OCI-LY3 (cell line): ENCODE measurements around the gene DCHS2.

Experiments
- H2AFZ ChIP-seq: fragments of 200-600, 300-600 bp; shearing (Covaris generic); 2 replicates; pipeline ENCODE4 v1.6.0; 2014; ENCODE audit warnings: antibody characterized with exemption, low read depth, low read length
- H3K27ac ChIP-seq: fragments of 200-600, 300-600 bp; sonication (generic); 2 replicates; pipeline ENCODE4 v1.5.1; 2014; ENCODE audit warnings: mild to moderate bottlenecking, low read length, moderate library complexity, mixed read lengths
- H3K27me3 ChIP-seq: fragments of 200-600, 300-600 bp; sonication (generic); 2 replicates; pipeline ENCODE4 v1.6.1; 2014; ENCODE audit warnings: low read depth, low read length, mixed read lengths
- H3K36me3 ChIP-seq: fragments of 200-600, 300-600 bp; sonication (generic); replicated peaks from 2 replicates; pipeline ENCODE3; 2014; ENCODE audit warnings: low read depth, low read length, mixed read lengths
- H3K4me1 ChIP-seq: fragments of 300-600, 200-600 bp; sonication (generic); 2 replicates; pipeline ENCODE4 v1.6.1; 2014; ENCODE audit warnings: low read length, mixed read lengths
- H3K4me2 ChIP-seq: fragments of 200-600, 300-600 bp; sonication (generic); 2 replicates; pipeline ENCODE4 v1.6.1; 2014; ENCODE audit warnings: low read length, mixed read lengths
- H3K4me3 ChIP-seq: fragments of 300-600, 200-600 bp; sonication (generic); 2 replicates; pipeline ENCODE4 v1.5.1; 2014; ENCODE audit warnings: antibody characterized with exemption, mild to moderate bottlenecking, low read length, moderate library complexity
- H3K79me2 ChIP-seq: fragments of 300-600, 200-600 bp; shearing (Covaris generic); 2 replicates; pipeline ENCODE4 v1.6.1; 2014; ENCODE audit warnings: mild to moderate bottlenecking, low read length, mixed read lengths
- H3K9ac ChIP-seq: fragments of 300-600, 200-600 bp; shearing (Covaris generic); 2 replicates; pipeline ENCODE4 v1.6.0; 2014; ENCODE audit warnings: mild to moderate bottlenecking, low read length, moderate library complexity
- H3K9me3 ChIP-seq: fragments of 200-600, 300-600 bp; shearing (Covaris generic); 2 replicates; pipeline ENCODE4 v1.6.1; 2014; ENCODE audit warnings: low read length, mixed read lengths; ENCODE audit not compliant: insufficient read depth
- H4K20me1 ChIP-seq: fragments of 200-600, 300-600 bp; sonication (generic); 2 replicates; pipeline ENCODE4 v1.6.1; 2016; ENCODE audit warnings: low read length, mixed read lengths; ENCODE audit not compliant: insufficient read depth
- EZH2phosphoT487 ChIP-seq: fragments of 200-600 bp; shearing (Covaris generic); IDR thresholded peaks from 2 replicates; pipeline ENCODE4 v1.6.1; 2018; ENCODE audit warnings: antibody characterized with exemption, mixed run types, low read depth
- TF ChIP-seq, protein P1 (sequence below): fragments of 200-600, 300-600 bp; sonication (generic); IDR thresholded peaks from 2 replicates; pipeline ENCODE4 v1.5.1; 2014; ENCODE audit warnings: antibody characterized with exemption, low read length, low read depth

Gene DCHS2, protein sequence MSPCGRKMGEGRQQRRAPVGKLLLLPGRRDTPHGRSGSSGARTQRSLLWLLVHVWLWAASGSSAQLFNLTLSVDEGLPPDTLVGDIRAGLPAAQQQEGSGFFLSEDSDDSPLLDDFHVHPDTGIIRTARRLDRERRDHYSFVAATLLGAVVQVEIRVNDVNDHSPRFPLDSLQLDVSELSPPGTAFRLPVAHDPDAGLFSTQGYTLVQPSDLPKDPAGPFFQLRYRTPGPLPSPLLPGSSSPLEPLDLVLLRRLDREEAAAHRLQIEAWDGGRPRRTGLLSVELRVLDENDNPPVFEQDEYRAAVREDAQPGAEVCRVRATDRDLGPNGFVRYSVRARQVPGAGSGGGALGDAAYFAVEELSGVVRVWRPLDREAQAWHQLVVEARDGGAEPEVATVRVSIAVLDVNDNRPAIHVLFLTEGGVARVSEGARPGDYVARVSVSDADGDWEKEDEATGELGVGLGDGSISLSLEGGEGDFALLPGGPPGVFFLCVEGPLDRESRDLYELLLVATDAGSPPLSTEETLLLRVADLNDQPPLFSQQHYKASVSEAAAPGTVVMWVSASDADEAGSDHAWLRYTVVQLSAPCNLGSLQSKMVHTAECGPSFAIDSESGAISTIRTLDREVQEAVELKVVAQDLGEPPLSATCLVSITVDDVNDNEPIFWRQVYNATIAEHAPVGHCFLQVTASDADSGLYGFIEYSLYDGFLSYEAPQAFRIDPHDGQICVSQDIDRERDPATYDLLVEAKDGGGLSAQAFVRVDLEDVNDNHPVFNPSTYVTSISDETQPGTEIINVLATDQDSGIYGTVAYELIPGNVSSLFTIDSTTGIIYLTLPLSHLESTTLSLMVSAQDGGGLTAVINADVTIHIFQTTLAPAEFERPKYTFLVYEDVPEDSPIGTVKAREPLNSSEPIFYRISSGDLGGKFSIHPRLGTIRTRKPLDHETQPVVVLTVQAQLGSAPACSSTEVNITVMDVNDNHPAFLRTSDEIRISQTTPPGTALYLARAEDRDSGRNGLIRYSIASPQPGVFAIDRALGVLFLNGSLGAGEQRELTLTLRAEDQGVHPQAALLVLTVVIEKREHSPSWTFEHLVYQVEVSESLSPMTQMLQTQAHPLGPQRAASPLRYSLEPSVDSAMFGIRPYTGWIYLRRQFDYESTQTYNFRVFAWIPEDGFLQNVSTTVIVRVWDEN (N-terminal part only)

DNA sequence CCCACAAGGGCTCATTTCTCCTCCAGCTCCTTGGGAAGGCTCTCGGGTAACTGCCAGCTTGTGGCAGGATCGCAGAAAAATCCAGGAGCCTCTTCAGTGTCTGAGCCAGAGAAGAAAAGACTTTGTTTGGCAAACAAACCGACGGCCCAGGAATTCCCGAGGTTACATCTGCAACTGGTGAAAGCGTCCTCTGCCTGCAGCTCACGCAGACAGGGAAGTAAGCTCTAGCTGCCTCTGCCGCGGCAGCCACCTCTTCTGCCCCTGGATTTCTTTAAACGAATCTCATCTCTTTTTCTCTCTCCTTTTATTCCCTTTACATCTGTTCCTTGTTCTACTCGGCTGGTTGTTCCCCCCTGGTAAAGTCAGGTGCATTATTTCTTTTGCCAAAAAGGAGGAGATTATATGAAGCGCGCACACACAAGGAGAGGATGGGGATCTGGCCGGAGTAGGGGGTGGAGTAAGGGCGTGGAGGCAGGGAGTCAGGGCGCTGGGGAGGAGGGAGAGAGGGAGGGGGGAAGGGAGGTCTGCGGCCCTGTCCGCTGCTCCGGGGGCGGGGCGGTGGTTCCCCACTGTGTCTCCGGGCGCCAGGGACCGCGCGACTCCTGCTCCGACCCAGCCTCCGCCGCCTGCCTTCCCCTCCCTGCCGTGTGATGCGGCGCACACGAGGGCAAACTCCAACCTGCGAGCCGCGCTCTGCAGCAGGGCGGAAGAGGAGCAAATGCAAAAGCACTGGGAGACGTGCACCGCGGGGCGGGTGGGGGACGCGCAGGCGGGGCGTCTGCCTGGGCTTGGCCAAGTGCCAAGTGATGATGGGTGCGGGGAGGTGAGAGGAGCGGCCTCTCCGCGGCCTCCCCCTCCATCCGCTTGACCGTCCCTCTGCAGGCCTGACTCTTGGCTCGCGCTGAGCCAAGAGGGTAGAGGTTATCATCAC, at the start of gene DCHS2:
Gene DCHS2, minus strand, starts transcription at position 459 of the 931 bp plus-strand sequence. Its CDS starts 444 bp downstream, at position 15.
- no peak within 1 kb of the TSS for H3K4me3 ChIP-seq
- H3K9ac ChIP-seq = no peak within 1 kb of the TSS
- H3K4me2 ChIP-seq = no peak within 1 kb of the TSS

DNA sequence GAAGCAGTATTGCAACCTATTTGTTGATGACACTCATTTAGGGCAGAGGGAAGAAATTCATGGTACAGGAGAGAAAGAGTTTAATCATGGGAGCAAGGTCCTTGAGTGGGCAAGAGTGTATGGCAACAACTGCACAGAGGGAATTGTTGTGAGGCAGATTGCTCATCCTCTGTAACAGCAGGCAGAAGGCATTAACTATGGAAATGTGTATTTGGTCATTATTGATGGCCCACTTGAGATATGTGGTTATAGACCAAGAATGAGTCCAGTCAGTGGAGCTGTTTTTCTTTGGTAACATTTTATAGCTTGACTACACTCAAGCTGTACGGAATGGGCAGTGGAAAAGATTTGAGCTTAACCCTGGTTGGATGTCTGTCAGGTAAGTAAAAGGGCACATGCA, 42.7 kb upstream of the DCHS2 start:
- no peak for TF ChIP-seq EZH2phosphoT487
- TF ChIP-seq, protein P1, sequence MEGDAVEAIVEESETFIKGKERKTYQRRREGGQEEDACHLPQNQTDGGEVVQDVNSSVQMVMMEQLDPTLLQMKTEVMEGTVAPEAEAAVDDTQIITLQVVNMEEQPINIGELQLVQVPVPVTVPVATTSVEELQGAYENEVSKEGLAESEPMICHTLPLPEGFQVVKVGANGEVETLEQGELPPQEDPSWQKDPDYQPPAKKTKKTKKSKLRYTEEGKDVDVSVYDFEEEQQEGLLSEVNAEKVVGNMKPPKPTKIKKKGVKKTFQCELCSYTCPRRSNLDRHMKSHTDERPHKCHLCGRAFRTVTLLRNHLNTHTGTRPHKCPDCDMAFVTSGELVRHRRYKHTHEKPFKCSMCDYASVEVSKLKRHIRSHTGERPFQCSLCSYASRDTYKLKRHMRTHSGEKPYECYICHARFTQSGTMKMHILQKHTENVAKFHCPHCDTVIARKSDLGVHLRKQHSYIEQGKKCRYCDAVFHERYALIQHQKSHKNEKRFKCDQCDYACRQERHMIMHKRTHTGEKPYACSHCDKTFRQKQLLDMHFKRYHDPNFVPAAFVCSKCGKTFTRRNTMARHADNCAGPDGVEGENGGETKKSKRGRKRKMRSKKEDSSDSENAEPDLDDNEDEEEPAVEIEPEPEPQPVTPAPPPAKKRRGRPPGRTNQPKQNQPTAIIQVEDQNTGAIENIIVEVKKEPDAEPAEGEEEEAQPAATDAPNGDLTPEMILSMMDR = no peak

More for the DNA sequence above, at the start of gene DCHS2:
- H3K27me3 ChIP-seq = peaks cover 25% of the 10 kb centered on the region
- no peak within 1 kb of the TSS for H2AFZ ChIP-seq
- no peaks in the 10 kb centered on the region for H3K36me3 ChIP-seq
- peaks cover 3% of the 10 kb centered on the region for H3K4me1 ChIP-seq
- H3K9me3 ChIP-seq = no peaks in the 10 kb centered on the region; the same call in 1 of the 2 replicates
- no peaks in the 10 kb centered on the region for H3K79me2 ChIP-seq
- TF ChIP-seq, protein P1 = no peak
- no peak for TF ChIP-seq EZH2phosphoT487
- H4K20me1 ChIP-seq = no peaks in the 10 kb centered on the region
- no peak within 1 kb of the TSS for H3K27ac ChIP-seq

DNA sequence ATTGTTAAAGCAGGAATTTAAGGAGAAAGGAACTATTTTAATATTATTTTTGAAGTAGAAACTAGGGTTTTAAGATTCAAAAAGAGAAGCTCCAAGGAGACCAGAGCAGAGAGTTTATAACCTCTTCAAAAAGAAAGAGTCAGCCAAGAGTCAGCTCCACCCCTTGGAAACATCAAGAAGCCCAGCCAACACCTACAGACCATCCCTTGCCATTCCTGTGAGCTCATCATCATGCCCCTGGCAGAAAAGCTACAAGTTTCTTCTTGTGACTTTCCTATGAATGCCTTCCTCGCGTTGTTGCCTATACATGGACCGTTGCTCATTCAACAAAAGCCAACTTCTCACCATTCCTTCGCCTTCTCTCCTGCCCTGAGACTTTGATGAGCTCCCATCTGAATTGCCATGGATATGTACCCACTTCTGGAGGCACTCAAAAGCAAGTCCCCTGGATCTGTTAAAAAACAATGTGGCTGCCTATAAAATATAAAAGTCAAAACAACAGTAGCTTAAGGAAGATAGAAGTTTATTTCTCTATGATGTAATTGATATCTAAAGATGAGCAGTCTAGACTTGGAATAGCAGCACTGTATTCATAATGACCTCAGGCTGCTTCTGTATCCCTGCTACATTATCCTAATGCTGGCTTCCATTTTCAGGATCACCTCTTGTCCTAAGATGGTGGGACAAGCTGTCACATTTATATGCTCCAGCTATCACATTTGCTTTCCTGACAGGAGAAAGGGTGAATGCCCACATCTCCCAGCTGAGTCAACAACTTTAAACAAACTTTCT, 38.3 kb upstream of the DCHS2 start:
- H3K36me3 ChIP-seq = no peaks in the 10 kb centered on the region
- no peak overlapping the region for H2AFZ ChIP-seq

More for the DNA sequence above, 42.7 kb upstream of the DCHS2 start:
- Histone ChIP-seq H3K27me3 (no peaks in the 10 kb centered on the region), H3K4me3 (no peak overlapping the region), H3K4me1 (no peaks in the 10 kb centered on the region), H3K36me3 (peaks cover 35% of the 10 kb centered on the region), H3K9me3 (no peaks in the 10 kb centered on the region), H2AFZ (no peak overlapping the region), H3K79me2 (no peaks in the 10 kb centered on the region), H3K4me2 (no peak overlapping the region), H3K9ac (no peak overlapping the region), H3K27ac (no peak overlapping the region), H4K20me1 (no peaks in the 10 kb centered on the region)

More for the DNA sequence above, 38.3 kb upstream of the DCHS2 start:
- no peak overlapping the region for H3K4me2 ChIP-seq
- H3K27me3 ChIP-seq = peaks cover 4% of the 10 kb centered on the region; the same call in 1 of the 2 replicates
- no peaks in the 10 kb centered on the region for H3K9me3 ChIP-seq
- H3K4me1 ChIP-seq = peaks cover 21% of the 10 kb centered on the region
- H3K4me3 ChIP-seq = no peak overlapping the region
- TF ChIP-seq EZH2phosphoT487 = no peak
- TF ChIP-seq, protein P1 = no peak
- no peak overlapping the region for H3K9ac ChIP-seq
- no peaks in the 10 kb centered on the region for H4K20me1 ChIP-seq
- no peak overlapping the region for H3K27ac ChIP-seq
- H3K79me2 ChIP-seq = no peaks in the 10 kb centered on the region
